HL-60 (cell line): ENCODE data around the gene SELENOI.

Source experiments
- DNase-seq, 2 experiments: peaks; one replicate each; pipeline ENCODE4 v3.0.0-alpha.2; 2010 to 2020; ENCODE audit warnings: low read depth in 1 of 2, low spot score in 1 of 2
- H3K27ac ChIP-seq: fragments of 250-450 bp; sonication (Bioruptor Pico); replicated peaks from 2 replicates; pipeline ENCODE4 v1.5.1; 2020; ENCODE audit warnings: mild to moderate bottlenecking, moderate library complexity
- H3K27me3 ChIP-seq: fragments of 250-450 bp; sonication (Bioruptor Pico); 2 replicates; pipeline ENCODE4 v1.5.1; 2021; ENCODE audit warnings: mild to moderate bottlenecking, moderate library complexity; ENCODE audit not compliant: insufficient read depth, poor library complexity, severe bottlenecking
- H3K4me3 ChIP-seq: replicated peaks from 2 replicates; pipeline ENCODE4 v1.5.1; 2011; ENCODE audit warnings: mild to moderate bottlenecking, control low read depth, low read length; ENCODE audit not compliant: insufficient read depth
- CTCF ChIP-seq: IDR thresholded peaks from one replicate; pipeline ENCODE4 v1.5.1; 2011; ENCODE audit warnings: low read length, control low read depth, inconsistent platforms; ENCODE audit not compliant: insufficient read depth
- GABPA ChIP-seq: IDR thresholded peaks from 2 replicates; pipeline ENCODE4 v1.6.1; 2012; ENCODE audit warnings: low read depth
- POLR2AphosphoS5 ChIP-seq: IDR thresholded peaks from 2 replicates; pipeline ENCODE4 v1.6.1; 2012; ENCODE audit warnings: low read depth
- REST ChIP-seq: IDR thresholded peaks from 2 replicates; pipeline ENCODE4 v1.6.1; 2012; ENCODE audit warnings: low read depth; ENCODE audit not compliant: insufficient replicate concordance
- SPI1 ChIP-seq: IDR thresholded peaks from 2 replicates; pipeline ENCODE4 v1.6.1; 2012; ENCODE audit warnings: low read depth, mild to moderate bottlenecking, borderline replicate concordance

SELENOI gene

GRCh38 chr2:26432363-26432762 is 86.4 kb downstream of the SELENOI start:
- no peak overlapping the region for H3K27ac ChIP-seq
- TF ChIP-seq CTCF (no peak), SPI1 (no peak), GABPA (no peak), REST (no peak), POLR2AphosphoS5 (no peak)
- DNase-seq = no peak
- no peak overlapping the region for H3K4me3 ChIP-seq
- H3K27me3 ChIP-seq = no peaks in the 10 kb centered on the region

- TF ChIP-seq POLR2AphosphoS5 (no peak), SPI1 (no peak), GABPA (no peak), REST (no peak), CTCF (no peak)
- DNase-seq = no peak
- no peak overlapping the region for H3K4me3 ChIP-seq
- no peaks in the 10 kb centered on the region for H3K27me3 ChIP-seq
- H3K27ac ChIP-seq = no peak overlapping the region
Observed at GRCh38 chr2:26432859-26433258, 86.9 kb downstream of the SELENOI start.

GRCh38 chr2:26435106-26435505 is 89.2 kb downstream of the SELENOI start:
- no peak for TF ChIP-seq POLR2AphosphoS5
- Histone ChIP-seq H3K4me3 (no peak overlapping the region), H3K27ac (no peak overlapping the region), H3K27me3 (no peaks in the 10 kb centered on the region)
- DNase-seq = no peak

GRCh38 chr2:26438526-26438925 is 92.6 kb downstream of the SELENOI start:
- Histone ChIP-seq H3K27me3 (no peaks in the 10 kb centered on the region), H3K27ac (no peak overlapping the region), H3K4me3 (no peak overlapping the region)
- no peak for DNase-seq
- no peak for TF ChIP-seq POLR2AphosphoS5
- no peak for TF ChIP-seq REST
- TF ChIP-seq GABPA = no peak
- TF ChIP-seq CTCF = no peak
- TF ChIP-seq SPI1 = no peak
